Measurements from ENCODE around the gene CHD6. TPM values are rescaled to one million over a fixed set of nuclear protein-coding genes. Genes with fewer than 3 reads are reported as not detected.

CHD6 gene
- total and polyA plus RNA-seq, 4 donors: 3.3 to 23.4 (median 18.2) TPM

GRCh38 chr20:41512624-41513023 is 105.6 kb downstream of the CHD6 start:
- Histone ChIP-seq H3K4me1 (ENCODE audit: control insufficient read depth in 4 of 4, insufficient read depth in 4 of 4, low read length in 3 of 4) (peaks cover 18 to 49% (median 42%) of the 10 kb centered on the region in 4 donors), H3K9ac (ENCODE audit: low read depth in 1 of 2, low read length in 2 of 2) (no peak overlapping the region), H3K36me3 (ENCODE audit: control insufficient read depth in 4 of 4, insufficient read depth in 3 of 4, low read depth in 1 of 4, low read length in 3 of 4) (peaks cover 0 to 5% (median 0%) of the 10 kb centered on the region in 4 donors), H3K27ac (ENCODE audit: low read depth in 1 of 2, low read length in 2 of 2) (no peak overlapping the region), H3K4me3 (ENCODE audit: low read depth in 1 of 3, low read length in 3 of 3) (no peak overlapping the region), H3K27me3 (ENCODE audit: control insufficient read depth in 4 of 4, insufficient read depth in 4 of 4, low read length in 3 of 4) (no peaks in the 10 kb centered on the region), H3K9me3 (ENCODE audit: control insufficient read depth in 4 of 4, low read length in 3 of 4) (no peaks in the 10 kb centered on the region)
- DNase-seq (ENCODE audit: low spot score): no peak
- TF ChIP-seq SP1 (IDR thresholded peaks at IDR 0.05) (peak; percentile 9), ZBTB33 (IDR thresholded peaks at IDR 0.05) (no peak), HNF4A (conservative IDR thresholded peaks at IDR 0.05) (peak; percentile 36 to 44), EGR1 (IDR thresholded peaks at IDR 0.05; ENCODE audit: low read depth in 2 of 2) (no peak), MAX (IDR thresholded peaks at IDR 0.05) (peak; percentile 20), TAF1 (conservative IDR thresholded peaks at IDR 0.05) (no peak), REST (IDR thresholded peaks at IDR 0.05) (no peak), RXRA (IDR thresholded peaks at IDR 0.05) (peak; percentile 76 to 90), NR2F2 (IDR thresholded peaks at IDR 0.05) (peak; percentile 59)
- 63% methylated on average over 11 of the region's 11 CpGs for WGBS

- no peak overlapping the region for H3K4me3 ChIP-seq (ENCODE audit: low read depth in 1 of 3, low read length in 3 of 3)
- H3K4me1 ChIP-seq (ENCODE audit: control insufficient read depth in 4 of 4, insufficient read depth in 4 of 4, low read length in 3 of 4): peaks cover 20 to 55% (median 42%) of the 10 kb centered on the region in 4 donors
- 26% methylated on average over 5 of the region's 5 CpGs for WGBS
- H3K9me3 ChIP-seq (ENCODE audit: control insufficient read depth in 4 of 4, low read length in 3 of 4): no peaks in the 10 kb centered on the region
- TF ChIP-seq RXRA (IDR thresholded peaks at IDR 0.05): peak in 1 of 2 donors; percentile 30
- TF ChIP-seq RAD21 (IDR thresholded peaks at IDR 0.05): no peak
- TF ChIP-seq TAF1 (conservative IDR thresholded peaks at IDR 0.05): no peak
- no peak for TF ChIP-seq SP1 (IDR thresholded peaks at IDR 0.05)
- TF ChIP-seq MAX (IDR thresholded peaks at IDR 0.05): no peak
- TF ChIP-seq YY1 (IDR thresholded peaks at IDR 0.05): peak; percentile 27
- TF ChIP-seq EGR1 (IDR thresholded peaks at IDR 0.05; ENCODE audit: low read depth in 2 of 2): no peak
- no peak for TF ChIP-seq JUND (IDR thresholded peaks at IDR 0.05)
- TF ChIP-seq ATF3 (IDR thresholded peaks at IDR 0.05): no peak
- peak; percentile 29 to 31 for TF ChIP-seq HNF4A (conservative IDR thresholded peaks at IDR 0.05)
- no peak overlapping the region for H3K9ac ChIP-seq (ENCODE audit: low read depth in 1 of 2, low read length in 2 of 2)
- peaks cover 0 to 5% (median 0%) of the 10 kb centered on the region in 4 donors for H3K36me3 ChIP-seq (ENCODE audit: control insufficient read depth in 4 of 4, insufficient read depth in 3 of 4, low read depth in 1 of 4, low read length in 3 of 4)
- no peak for DNase-seq (ENCODE audit: low spot score)
- peak overlapping the region in 1 of 2 donors; percentile 38 for H3K27ac ChIP-seq (ENCODE audit: low read depth in 1 of 2, low read length in 2 of 2)
- H3K27me3 ChIP-seq (ENCODE audit: control insufficient read depth in 4 of 4, insufficient read depth in 4 of 4, low read length in 3 of 4): no peaks in the 10 kb centered on the region
Observed at GRCh38 chr20:41510847-41511450, 107.2 kb downstream of the CHD6 start.

All from liver (tissue), 9 donors.